ENCODE measurements around the gene CSRP3. TPM values are rescaled to one million over a fixed set of nuclear protein-coding genes. Genes with fewer than 3 reads are reported as not detected.

The CSRP3 gene
- total RNA-seq, 1 experiment from 2014 or later = not detected

DNA sequence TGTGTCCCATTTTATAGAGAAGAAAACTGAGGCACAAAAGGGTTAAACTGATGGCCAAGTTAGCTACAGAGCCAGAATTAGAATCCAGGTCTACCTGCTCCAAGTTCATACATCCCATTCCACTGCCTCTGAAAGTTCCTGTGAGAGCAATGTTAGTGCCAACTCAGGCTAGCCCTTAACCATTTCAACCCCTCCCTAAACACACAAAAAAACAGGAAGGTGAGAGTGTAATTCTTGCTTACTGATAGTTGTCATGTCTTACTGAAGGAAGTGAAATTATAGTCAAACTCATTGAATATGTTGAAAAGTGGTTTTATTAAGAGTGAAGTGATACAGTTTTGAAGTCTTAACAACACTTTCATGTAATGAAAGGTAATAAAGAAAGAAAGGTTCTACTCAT, 41.8 kb upstream of the CSRP3 start:
- Histone ChIP-seq H3K27me3 (ENCODE audit: insufficient read depth, low read depth) (no peaks in the 10 kb centered on the region), H3K9me2 (ENCODE audit: insufficient read depth) (no peaks in the 10 kb centered on the region), H3K9me3 (ENCODE audit: insufficient read depth, low read depth) (peaks cover 32% of the 10 kb centered on the region), H3K4me3 (peak overlapping the region; percentile 21; the same call in 1 of the 2 replicates), H3K79me2 (ENCODE audit: low read depth) (peaks cover 18% of the 10 kb centered on the region), H2AFZ (no peak overlapping the region), H3K4me1 (replicated peaks; ENCODE audit: insufficient read depth) (peaks cover 60% of the 10 kb centered on the region), H3K4me2 (peak overlapping the region; percentile 73), H3K36me3 (ENCODE audit: low read depth) (peaks cover 5% of the 10 kb centered on the region; the same call in 1 of the 2 replicates), H3F3A (ENCODE audit: insufficient read depth, low read depth) (peaks cover 41% of the 10 kb centered on the region), H4K20me1 (ENCODE audit: insufficient read depth) (no peaks in the 10 kb centered on the region), H3K27ac (peak overlapping the region; percentile 75)
- peak in 1 of 2 experiments; percentile 58 for DNase-seq
- intact Hi-C loops (cut with micrococcal nuclease; ENCODE audit: unreplicated experiment) = loop anchor here (1.0 to 10.0 kb wide), 4 partner anchors 127 to 651 kb away; no protein-coding TSS in a partner anchor
- ChIA-PET POLR2A (ENCODE audit: unreplicated experiment) (interaction anchor here (0.6 kb wide), 1 partner anchor 1110 kb away, joined by 6 read pairs; no protein-coding TSS in a partner anchor), CTCF (no interaction called here)
- no TSS peak for BruUV-seq (replicated peaks)
- TF ChIP-seq, protein P1, sequence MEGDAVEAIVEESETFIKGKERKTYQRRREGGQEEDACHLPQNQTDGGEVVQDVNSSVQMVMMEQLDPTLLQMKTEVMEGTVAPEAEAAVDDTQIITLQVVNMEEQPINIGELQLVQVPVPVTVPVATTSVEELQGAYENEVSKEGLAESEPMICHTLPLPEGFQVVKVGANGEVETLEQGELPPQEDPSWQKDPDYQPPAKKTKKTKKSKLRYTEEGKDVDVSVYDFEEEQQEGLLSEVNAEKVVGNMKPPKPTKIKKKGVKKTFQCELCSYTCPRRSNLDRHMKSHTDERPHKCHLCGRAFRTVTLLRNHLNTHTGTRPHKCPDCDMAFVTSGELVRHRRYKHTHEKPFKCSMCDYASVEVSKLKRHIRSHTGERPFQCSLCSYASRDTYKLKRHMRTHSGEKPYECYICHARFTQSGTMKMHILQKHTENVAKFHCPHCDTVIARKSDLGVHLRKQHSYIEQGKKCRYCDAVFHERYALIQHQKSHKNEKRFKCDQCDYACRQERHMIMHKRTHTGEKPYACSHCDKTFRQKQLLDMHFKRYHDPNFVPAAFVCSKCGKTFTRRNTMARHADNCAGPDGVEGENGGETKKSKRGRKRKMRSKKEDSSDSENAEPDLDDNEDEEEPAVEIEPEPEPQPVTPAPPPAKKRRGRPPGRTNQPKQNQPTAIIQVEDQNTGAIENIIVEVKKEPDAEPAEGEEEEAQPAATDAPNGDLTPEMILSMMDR (conservative IDR thresholded peaks at IDR 0.05) = no peak
- TF ChIP-seq EZH2 (IDR thresholded peaks at IDR 0.05; ENCODE audit: low read depth) = no peak

DNA sequence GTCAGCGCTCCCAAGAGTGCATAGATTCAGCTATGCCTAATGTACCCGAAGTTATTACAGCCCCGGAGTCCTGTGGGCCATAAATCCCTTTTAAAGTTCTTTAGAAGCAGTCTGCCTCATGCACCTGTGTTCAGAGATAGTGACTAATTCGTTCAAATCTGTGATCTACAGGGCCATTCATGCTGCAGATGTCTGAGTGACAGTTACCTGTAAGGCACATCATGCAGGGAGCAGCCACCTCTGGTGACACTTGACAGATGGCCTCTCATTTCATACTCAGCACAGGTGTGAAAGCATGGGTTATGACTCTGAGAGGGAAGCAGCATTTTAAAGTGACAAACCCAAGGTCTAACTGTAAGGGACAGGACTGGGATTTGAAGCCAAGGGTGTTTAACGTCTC, 41.4 kb upstream of the CSRP3 start:
- Histone ChIP-seq H3F3A (ENCODE audit: insufficient read depth, low read depth) (peaks cover 41% of the 10 kb centered on the region), H3K4me1 (replicated peaks; ENCODE audit: insufficient read depth) (peaks cover 64% of the 10 kb centered on the region), H2AFZ (no peak overlapping the region), H3K36me3 (ENCODE audit: low read depth) (peaks cover 5% of the 10 kb centered on the region; the same call in 1 of the 2 replicates), H3K79me2 (ENCODE audit: low read depth) (peaks cover 22% of the 10 kb centered on the region), H3K27me3 (ENCODE audit: insufficient read depth, low read depth) (no peaks in the 10 kb centered on the region), H3K9me3 (ENCODE audit: insufficient read depth, low read depth) (peaks cover 27% of the 10 kb centered on the region), H3K4me2 (peak overlapping the region; percentile 73), H3K27ac (peak overlapping the region; percentile 75), H3K4me3 (no peak overlapping the region), H3K9me2 (ENCODE audit: insufficient read depth) (no peaks in the 10 kb centered on the region), H4K20me1 (ENCODE audit: insufficient read depth) (no peaks in the 10 kb centered on the region)
- no peak for DNase-seq
- intact Hi-C loops (cut with micrococcal nuclease; ENCODE audit: unreplicated experiment) = loop anchor here (5.0 to 10.0 kb wide), 2 partner anchors 309 to 652 kb away; no protein-coding TSS in a partner anchor
- CTCF ChIA-PET = no interaction called here
- BruUV-seq (replicated peaks) = no TSS peak
- POLR2A ChIA-PET (ENCODE audit: unreplicated experiment) = no interaction called here
- TF ChIP-seq, protein P1 (conservative IDR thresholded peaks at IDR 0.05) = no peak
- TF ChIP-seq EZH2 (IDR thresholded peaks at IDR 0.05; ENCODE audit: low read depth) = no peak

DNA sequence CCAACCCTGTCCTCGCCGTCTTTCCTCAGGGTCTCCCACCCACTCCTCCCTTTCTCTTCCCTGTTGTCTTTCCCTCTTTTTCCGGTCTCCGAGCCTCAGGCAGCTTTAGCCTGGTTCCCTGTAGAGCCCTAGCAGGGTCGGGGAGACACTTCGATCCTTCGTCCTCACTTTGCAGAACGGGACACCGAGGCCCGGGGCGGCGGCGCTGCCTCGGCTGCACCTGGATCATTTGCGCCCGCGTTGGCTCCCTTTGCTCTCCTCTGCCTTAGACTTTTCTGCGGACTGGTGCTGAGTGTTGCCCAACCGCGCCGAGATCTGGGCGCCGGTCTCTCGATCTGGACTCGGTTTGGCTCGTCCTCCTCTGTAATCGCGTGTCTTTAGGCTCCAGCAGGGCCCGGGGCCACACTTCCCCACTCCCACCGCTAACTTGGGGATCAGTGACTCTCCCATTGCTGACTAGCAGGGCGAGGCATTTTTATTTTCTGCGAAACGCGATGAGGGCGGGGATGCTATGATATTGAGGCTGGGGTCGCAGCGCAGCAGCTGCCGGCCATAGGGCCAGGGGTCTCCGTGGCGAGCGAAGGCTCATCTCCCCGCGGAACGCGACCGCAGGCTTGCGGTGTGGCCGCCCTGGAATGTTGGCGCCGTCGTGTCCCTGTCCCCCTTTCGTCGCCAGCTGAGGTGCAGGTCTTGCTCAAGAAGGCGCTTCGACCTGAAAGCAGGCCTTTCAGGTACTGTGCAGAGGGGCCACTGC, 40.6 kb upstream of the CSRP3 start:
- CTCF ChIA-PET = no interaction called here
- POLR2A ChIA-PET (ENCODE audit: unreplicated experiment) = interaction anchor here (0.5 kb wide), 1 partner anchor 8 kb away, joined by 12 read pairs; no protein-coding TSS in a partner anchor
- intact Hi-C loops (cut with micrococcal nuclease; ENCODE audit: unreplicated experiment) = loop anchor here (5.0 to 10.0 kb wide), 2 partner anchors 310 to 652 kb away; no protein-coding TSS in a partner anchor
- Histone ChIP-seq H3K27ac (no peak overlapping the region), H3F3A (ENCODE audit: insufficient read depth, low read depth) (peaks cover 41% of the 10 kb centered on the region), H3K9me2 (ENCODE audit: insufficient read depth) (no peaks in the 10 kb centered on the region), H3K4me3 (peak overlapping the region; percentile 87; the same call in 1 of the 2 replicates), H3K27me3 (ENCODE audit: insufficient read depth, low read depth) (no peaks in the 10 kb centered on the region), H3K79me2 (ENCODE audit: low read depth) (peaks cover 22% of the 10 kb centered on the region), H4K20me1 (ENCODE audit: insufficient read depth) (no peaks in the 10 kb centered on the region), H3K9me3 (ENCODE audit: insufficient read depth, low read depth) (peaks cover 19% of the 10 kb centered on the region), H2AFZ (no peak overlapping the region), H3K36me3 (ENCODE audit: low read depth) (peaks cover 9% of the 10 kb centered on the region), H3K4me2 (peak overlapping the region; percentile 74), H3K4me1 (replicated peaks; ENCODE audit: insufficient read depth) (peaks cover 64% of the 10 kb centered on the region)
- TF ChIP-seq, protein P1 (conservative IDR thresholded peaks at IDR 0.05) = no peak
- no peak for TF ChIP-seq EZH2 (IDR thresholded peaks at IDR 0.05; ENCODE audit: low read depth)
- no peak for DNase-seq
- no TSS peak for BruUV-seq (replicated peaks)
